Effector memory CD8-positive, alpha-beta T cell (primary cell): ENCODE data around the gene SEMA3D.

Experiments used
- ATAC-seq: fragments of 150-1000 bp; cut with Tn5 transposase; replicated peaks from 2 replicates; pipeline ENCODE4 v1.10.0; 2021; ENCODE audit warnings: mild to moderate bottlenecking, moderate library complexity
- DNase-seq, 3 experiments: peaks; one replicate each; pipeline ENCODE4 v3.0.0; 2021
- H3K27ac Mint-ChIP-seq, 2 donors: one replicate each; pipeline ENCODE4 v1.8.0; 2022; ENCODE audit warnings: mild to moderate bottlenecking in 2 of 2, mixed read lengths in 2 of 2, moderate library complexity in 2 of 2
- H3K27me3 Mint-ChIP-seq, 2 donors: one replicate each; pipeline ENCODE4 v1.8.0; 2022; ENCODE audit warnings: mixed read lengths in 2 of 2
- H3K36me3 Mint-ChIP-seq: one replicate; pipeline ENCODE4 v1.8.0; 2022; ENCODE audit warnings: mild to moderate bottlenecking, moderate library complexity, mixed read lengths; ENCODE audit not compliant: insufficient read depth
- H3K4me1 Mint-ChIP-seq, 2 donors: one replicate each; pipeline ENCODE4 v1.8.0; 2022; ENCODE audit warnings: low read depth in 2 of 2, mixed read lengths in 2 of 2
- H3K4me3 Mint-ChIP-seq, 2 donors: one replicate each; pipeline ENCODE4 v1.8.0; 2022; ENCODE audit warnings: mild to moderate bottlenecking in 2 of 2, mixed read lengths in 2 of 2, moderate library complexity in 2 of 2
- H3K9me3 Mint-ChIP-seq, 2 donors: one replicate each; pipeline ENCODE4 v1.8.0; 2022; ENCODE audit warnings: mixed read lengths in 2 of 2

Gene SEMA3D

GRCh38 chr7:84948634-84949033 lies 238.2 kb downstream of the SEMA3D start:
- no peaks in the 10 kb centered on the region for H3K36me3 Mint-ChIP-seq
- H3K27ac Mint-ChIP-seq: no peak overlapping the region
- DNase-seq (no peak), ATAC-seq (no peak)
- no peaks in the 10 kb centered on the region for H3K27me3 Mint-ChIP-seq
- H3K4me1 Mint-ChIP-seq: no peaks in the 10 kb centered on the region
- no peak overlapping the region for H3K4me3 Mint-ChIP-seq
- H3K9me3 Mint-ChIP-seq: peaks cover 10 to 13% of the 10 kb centered on the region in 2 donors

- Mint-ChIP-seq H3K9me3 (peaks cover 7 to 8% of the 10 kb centered on the region in 2 donors), H3K4me3 (no peak overlapping the region), H3K27ac (no peak overlapping the region), H3K27me3 (no peaks in the 10 kb centered on the region), H3K4me1 (no peaks in the 10 kb centered on the region), H3K36me3 (no peaks in the 10 kb centered on the region)
- DNase-seq (no peak), ATAC-seq (no peak)
These were observed 240.3 kb downstream of the SEMA3D start for GRCh38 chr7:84946549-84946948.
